ENCODE data around the gene MAEA. TPM values are rescaled to one million over a fixed set of nuclear protein-coding genes. Genes with fewer than 3 reads are reported as not detected.

MAEA gene
- total and polyA plus RNA-seq, 7 donors, result 26.7 to 41.6 (median 38.1) TPM

DNA sequence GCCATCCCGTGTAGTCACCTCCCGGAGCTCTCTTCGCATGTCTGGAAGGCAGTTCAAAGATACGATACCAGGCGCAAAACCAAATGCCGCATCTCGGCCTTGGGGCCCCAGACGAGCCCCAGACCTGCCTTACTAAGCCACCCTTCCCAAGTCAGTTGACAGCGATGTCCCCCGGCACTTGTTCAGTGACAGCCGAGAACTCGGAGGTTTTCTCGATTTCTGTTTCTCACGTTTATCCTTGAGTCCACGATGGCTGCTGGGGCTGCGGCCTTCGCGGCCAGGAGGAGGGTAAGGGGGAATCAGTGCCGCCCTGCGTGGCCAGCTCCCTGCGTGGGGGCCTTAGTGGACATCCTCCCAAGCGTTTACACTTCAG, 7.3 kb downstream of the MAEA start:
- TF ChIP-seq, protein P1, sequence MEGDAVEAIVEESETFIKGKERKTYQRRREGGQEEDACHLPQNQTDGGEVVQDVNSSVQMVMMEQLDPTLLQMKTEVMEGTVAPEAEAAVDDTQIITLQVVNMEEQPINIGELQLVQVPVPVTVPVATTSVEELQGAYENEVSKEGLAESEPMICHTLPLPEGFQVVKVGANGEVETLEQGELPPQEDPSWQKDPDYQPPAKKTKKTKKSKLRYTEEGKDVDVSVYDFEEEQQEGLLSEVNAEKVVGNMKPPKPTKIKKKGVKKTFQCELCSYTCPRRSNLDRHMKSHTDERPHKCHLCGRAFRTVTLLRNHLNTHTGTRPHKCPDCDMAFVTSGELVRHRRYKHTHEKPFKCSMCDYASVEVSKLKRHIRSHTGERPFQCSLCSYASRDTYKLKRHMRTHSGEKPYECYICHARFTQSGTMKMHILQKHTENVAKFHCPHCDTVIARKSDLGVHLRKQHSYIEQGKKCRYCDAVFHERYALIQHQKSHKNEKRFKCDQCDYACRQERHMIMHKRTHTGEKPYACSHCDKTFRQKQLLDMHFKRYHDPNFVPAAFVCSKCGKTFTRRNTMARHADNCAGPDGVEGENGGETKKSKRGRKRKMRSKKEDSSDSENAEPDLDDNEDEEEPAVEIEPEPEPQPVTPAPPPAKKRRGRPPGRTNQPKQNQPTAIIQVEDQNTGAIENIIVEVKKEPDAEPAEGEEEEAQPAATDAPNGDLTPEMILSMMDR (IDR thresholded peaks at IDR 0.05), result no peak
- ATAC-seq (no peak), DNase-seq (peak in 1 of 2 donors; percentile 24)
- no peaks in the 10 kb centered on the region for H3K9me3 ChIP-seq
- peaks cover 0 to 38% of the 10 kb centered on the region in 2 donors for H3K36me3 ChIP-seq (ENCODE audit: insufficient read depth in 1 of 2, low read depth in 1 of 2)
- H3K27me3 ChIP-seq (ENCODE audit: insufficient read depth in 3 of 3, low read length in 2 of 3), result no peaks in the 10 kb centered on the region
- intact Hi-C loops (cut with DNase I), result no loop called here
- H3K4me3 ChIP-seq, result no peak overlapping the region
- no peak overlapping the region for H3K27ac ChIP-seq
- H3K4me1 ChIP-seq, result peaks cover 28% of the 10 kb centered on the region
- WGBS, 3 donors, result 88 to 91% (median 88%) methylated on average over 22 of the region's 22 CpGs

DNA sequence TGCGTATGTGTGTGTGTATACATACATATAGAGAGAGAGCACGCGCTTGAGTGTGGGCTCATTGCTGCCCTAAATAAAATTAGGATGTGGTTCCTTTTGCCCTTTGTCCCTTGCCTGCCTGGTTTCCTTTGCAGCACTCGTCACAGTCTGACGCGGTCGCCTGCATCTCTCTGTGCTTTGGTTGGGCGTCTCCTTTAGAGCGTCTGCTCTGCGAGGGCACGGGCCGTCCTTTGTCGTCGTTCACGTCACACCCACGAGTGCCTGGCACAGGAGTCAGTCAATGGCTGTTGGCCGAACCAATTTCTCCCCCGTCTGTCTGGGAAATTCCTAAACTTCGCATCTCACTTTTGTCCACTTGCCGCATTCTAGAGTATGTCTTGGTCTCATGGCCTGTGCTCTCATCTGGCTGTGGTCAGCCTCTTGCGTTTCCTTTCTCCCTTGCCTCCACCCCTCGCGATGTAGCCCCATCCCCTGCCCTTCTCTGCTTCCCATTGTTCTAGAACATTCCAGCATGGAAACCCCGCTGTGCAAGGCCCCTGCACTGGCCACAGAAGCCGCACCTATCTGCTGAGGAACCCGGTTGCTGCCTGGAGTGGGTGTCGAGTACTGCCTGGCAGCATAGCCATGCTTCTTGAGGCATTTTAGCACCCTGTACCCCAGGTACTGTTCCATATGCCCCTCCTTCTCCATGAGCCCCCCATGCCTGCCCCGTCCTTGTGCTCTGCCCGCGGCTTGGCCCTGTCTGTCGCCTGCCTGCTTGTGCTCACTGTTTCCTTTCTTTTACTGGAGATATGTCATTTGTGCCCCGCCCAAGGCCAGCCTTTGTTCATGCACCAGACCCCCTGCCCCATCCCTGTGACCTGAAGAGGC, 8.0 kb downstream of the MAEA start:
- no peak for ATAC-seq
- intact Hi-C loops (cut with DNase I), result no loop called here
- H3K27ac ChIP-seq, result no peak overlapping the region
- DNase-seq, result peak in 1 of 2 donors; percentile 42
- no peaks in the 10 kb centered on the region for H3K9me3 ChIP-seq
- peaks cover 23% of the 10 kb centered on the region for H3K4me1 ChIP-seq
- H3K4me3 ChIP-seq, result no peak overlapping the region
- H3K36me3 ChIP-seq (ENCODE audit: insufficient read depth in 1 of 2, low read depth in 1 of 2), result peaks cover 0 to 38% of the 10 kb centered on the region in 2 donors
- TF ChIP-seq, protein P1 (IDR thresholded peaks at IDR 0.05), result no peak
- no peaks in the 10 kb centered on the region for H3K27me3 ChIP-seq (ENCODE audit: insufficient read depth in 3 of 3, low read length in 2 of 3)
- 89 to 90% (median 90%) methylated on average over 31 to 32 of the region's 32 CpGs for WGBS, 3 donors

DNA sequence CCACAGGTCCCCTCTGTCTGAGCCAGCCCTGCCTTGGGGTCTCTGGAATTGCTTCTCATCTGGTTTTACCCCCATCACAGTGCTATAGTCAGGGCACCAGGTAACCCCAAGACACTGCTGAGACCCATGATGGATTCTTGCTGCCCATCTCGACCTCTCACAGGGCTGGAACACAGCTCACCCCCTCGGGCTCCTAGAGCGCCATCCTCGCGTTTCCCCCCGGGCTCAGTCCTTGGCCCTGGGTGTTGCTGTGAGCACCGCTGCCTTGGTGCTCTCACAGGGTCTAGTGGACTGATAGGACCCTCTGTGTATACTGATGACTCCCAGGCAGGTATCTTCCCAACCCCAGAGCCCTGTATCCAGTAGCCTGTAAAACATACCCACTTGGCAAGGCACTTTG, 8.8 kb downstream of the MAEA start:
- no peaks in the 10 kb centered on the region for H3K27me3 ChIP-seq (ENCODE audit: insufficient read depth in 3 of 3, low read length in 2 of 3)
- DNase-seq (no peak), ATAC-seq (no peak)
- peak overlapping the region; percentile 72 for H3K27ac ChIP-seq
- peaks cover 0 to 38% of the 10 kb centered on the region in 2 donors for H3K36me3 ChIP-seq (ENCODE audit: insufficient read depth in 1 of 2, low read depth in 1 of 2)
- intact Hi-C loops (cut with DNase I), result no loop called here
- H3K4me1 ChIP-seq, result peaks cover 23% of the 10 kb centered on the region
- H3K4me3 ChIP-seq, result no peak overlapping the region
- H3K9me3 ChIP-seq, result no peaks in the 10 kb centered on the region
- TF ChIP-seq, protein P1 (IDR thresholded peaks at IDR 0.05), result no peak
- WGBS, 3 donors, result 87 to 93% (median 91%) methylated on average over 7 of the region's 7 CpGs

DNA sequence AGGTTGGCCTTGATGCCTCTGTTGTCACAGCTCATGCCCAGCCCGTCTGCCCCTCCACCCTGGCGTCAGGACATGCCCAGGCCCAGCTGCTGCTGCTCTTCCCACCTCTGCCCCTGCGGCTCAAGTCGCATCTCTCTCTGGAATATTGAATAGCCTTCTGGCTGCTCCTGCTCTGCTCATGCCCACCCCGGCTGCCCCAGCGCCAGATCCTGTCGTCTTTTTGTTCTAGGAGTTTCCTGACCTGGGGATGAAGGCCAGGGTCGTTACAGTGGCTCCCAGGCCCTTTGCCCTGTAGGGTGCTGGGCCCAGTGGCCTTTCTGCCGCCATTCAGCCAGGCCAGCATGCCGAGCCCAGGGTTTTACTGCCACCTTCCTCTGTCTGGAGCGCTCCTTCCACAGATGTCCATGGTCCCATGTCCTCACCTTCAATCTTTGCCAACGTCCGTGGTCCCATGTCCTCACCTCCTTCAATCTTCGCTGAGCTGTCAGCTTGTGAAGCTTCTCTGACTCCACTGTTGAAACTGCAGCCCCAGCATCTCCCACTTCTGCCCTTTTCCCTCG, 9.7 kb downstream of the MAEA start:
- ATAC-seq, result peak in 1 of 4 donors; percentile 28
- Histone ChIP-seq H3K9me3 (no peaks in the 10 kb centered on the region), H3K27me3 (ENCODE audit: insufficient read depth in 3 of 3, low read length in 2 of 3) (no peaks in the 10 kb centered on the region), H3K36me3 (ENCODE audit: insufficient read depth in 1 of 2, low read depth in 1 of 2) (peaks cover 0 to 38% of the 10 kb centered on the region in 2 donors), H3K4me3 (no peak overlapping the region), H3K4me1 (peaks cover 23% of the 10 kb centered on the region), H3K27ac (peak overlapping the region; percentile 72)
- intact Hi-C loops (cut with DNase I), result no loop called here
- peak in 1 of 2 donors; percentile 46 for DNase-seq
- 64 to 71% (median 65%) methylated on average over 15 of the region's 15 CpGs for WGBS, 3 donors
- TF ChIP-seq, protein P1 (IDR thresholded peaks at IDR 0.05), result no peak

All from psoas muscle (tissue), 8 donors.